Measurements from ENCODE around the gene PARS2. TPM values are rescaled to one million over a fixed set of nuclear protein-coding genes. Genes with fewer than 3 reads are reported as not detected.

The PARS2 gene
- total RNA-seq, 1 experiment from 2014 or later, result 9.6 TPM

- TF ChIP-seq REST (IDR thresholded peaks at IDR 0.05; ENCODE audit: low read depth), result no peak
- no peak for TF ChIP-seq SIN3A (IDR thresholded peaks at IDR 0.05; ENCODE audit: low read depth)
- no peak for TF ChIP-seq SP1 (IDR thresholded peaks at IDR 0.05; ENCODE audit: low read depth)
Observed at GRCh38 chr1:54745864-54746263, 18.5 kb downstream of the PARS2 start (continued).

- intact Hi-C loops (cut with micrococcal nuclease), result no loop called here
- Histone ChIP-seq H3K36me3 (ENCODE audit: control insufficient read depth in 1 of 2, insufficient read depth in 2 of 2, low read length in 2 of 2) (peaks cover 14 to 15% of the 10 kb centered on the region in 2 experiments; a peak in 3 of 4 replicates), H3K27ac (ENCODE audit: low read depth, low read length) (no peak overlapping the region), H3K9ac (ENCODE audit: low read length) (no peak overlapping the region), H4K20me1 (ENCODE audit: insufficient read depth) (no peaks in the 10 kb centered on the region), H3K9me3 (ENCODE audit: control insufficient read depth in 1 of 2, insufficient read depth in 1 of 2, low read depth in 1 of 2, low read length in 2 of 2) (no peaks in the 10 kb centered on the region), H3K4me3 (replicated peaks in 1 of 2; ENCODE audit: low read depth in 1 of 2, low read length in 2 of 2) (no peak overlapping the region), H3K4me2 (ENCODE audit: low read length) (no peak overlapping the region), H3K27me3 (ENCODE audit: insufficient read depth, low read length) (no peaks in the 10 kb centered on the region), H3K4me1 (ENCODE audit: control insufficient read depth in 1 of 2, insufficient read depth in 2 of 2, low read length in 2 of 2) (no peaks in the 10 kb centered on the region), H3K9me2 (ENCODE audit: insufficient read depth) (no peaks in the 10 kb centered on the region), H2AFZ (ENCODE audit: low read depth, low read length, poor library complexity, severe bottlenecking) (no peak overlapping the region), H3K79me2 (ENCODE audit: insufficient read depth, low read length) (no peaks in the 10 kb centered on the region)
- no TSS peak for BruUV-seq (replicated peaks)
- no peak for DNase-seq (ENCODE audit: low read depth, low spot score)
- ChIA-PET CTCF (no interaction called here), RAD21 (ENCODE audit: low non-redundant PET in 1 of 2, low total read pairs in 2 of 2, uncharacterized antibody in 2 of 2, unreplicated experiment in 2 of 2) (no interaction called here), POLR2A (no interaction called here)
- TF ChIP-seq CTCF (IDR thresholded peaks at IDR 0.05 in 2 of 3, conservative IDR thresholded peaks at IDR 0.05 in 1 of 3; ENCODE audit: borderline replicate concordance in 1 of 3, insufficient read depth in 1 of 3, low read depth in 2 of 3, low read length in 2 of 3) (no peak), TCF7L2 (IDR thresholded peaks at IDR 0.05; ENCODE audit: borderline replicate concordance, extremely low read depth, insufficient read depth, insufficient read length) (no peak), SIN3A (IDR thresholded peaks at IDR 0.05; ENCODE audit: low read depth) (no peak), POLR2AphosphoS5 (IDR thresholded peaks at IDR 0.05; ENCODE audit: low read depth, low read length) (no peak)
- no peak for ATAC-seq
Observed at GRCh38 chr1:54745274-54745673, 19.0 kb downstream of the PARS2 start.
